VCaP (cell line): ENCODE measurements around the gene ITGA11.

Source experiments
- H3K27ac ChIP-seq: fragments of 450-650 bp; 2 replicates; pipeline ENCODE4 v1.5.1; 2017
- CTCF ChIP-seq: fragments of 450-650 bp; conservative IDR thresholded peaks from 2 replicates; pipeline ENCODE4 v1.5.1; 2017; ENCODE audit warnings: mild to moderate bottlenecking, moderate library complexity

The ITGA11 gene

GRCh38 chr15:68367226-68367625 lies 64.7 kb downstream of the ITGA11 start:
- TF ChIP-seq CTCF = no peak
- no peak overlapping the region for H3K27ac ChIP-seq

GRCh38 chr15:68366314-68366713 lies 65.6 kb downstream of the ITGA11 start:
- H3K27ac ChIP-seq = no peak overlapping the region
- TF ChIP-seq CTCF = no peak

GRCh38 chr15:68365770-68366169 lies 66.2 kb downstream of the ITGA11 start:
- H3K27ac ChIP-seq = no peak overlapping the region
- TF ChIP-seq CTCF = no peak

- no peak overlapping the region for H3K27ac ChIP-seq
- no peak for TF ChIP-seq CTCF
Observed at GRCh38 chr15:68365140-68365745, 66.7 kb downstream of the ITGA11 start.

- H3K27ac ChIP-seq = no peak overlapping the region
- no peak for TF ChIP-seq CTCF
Observed at GRCh38 chr15:68364660-68365035, 67.3 kb downstream of the ITGA11 start.

- no peak for TF ChIP-seq CTCF
- H3K27ac ChIP-seq = no peak overlapping the region
Observed at GRCh38 chr15:68364028-68364659, 67.8 kb downstream of the ITGA11 start.

- TF ChIP-seq CTCF = no peak
- no peak overlapping the region for H3K27ac ChIP-seq
Observed at GRCh38 chr15:68363353-68363752, 68.6 kb downstream of the ITGA11 start.
